COLO668 (cell line): ENCODE results near the gene MAMDC2.

ENCODE experiments used
- DNase-seq: peaks from one replicate; lab custom pipeline; 2025; ENCODE audit not compliant: unreplicated experiment; lab: John Stamatoyannopoulos, UW

MAMDC2 gene

DNA sequence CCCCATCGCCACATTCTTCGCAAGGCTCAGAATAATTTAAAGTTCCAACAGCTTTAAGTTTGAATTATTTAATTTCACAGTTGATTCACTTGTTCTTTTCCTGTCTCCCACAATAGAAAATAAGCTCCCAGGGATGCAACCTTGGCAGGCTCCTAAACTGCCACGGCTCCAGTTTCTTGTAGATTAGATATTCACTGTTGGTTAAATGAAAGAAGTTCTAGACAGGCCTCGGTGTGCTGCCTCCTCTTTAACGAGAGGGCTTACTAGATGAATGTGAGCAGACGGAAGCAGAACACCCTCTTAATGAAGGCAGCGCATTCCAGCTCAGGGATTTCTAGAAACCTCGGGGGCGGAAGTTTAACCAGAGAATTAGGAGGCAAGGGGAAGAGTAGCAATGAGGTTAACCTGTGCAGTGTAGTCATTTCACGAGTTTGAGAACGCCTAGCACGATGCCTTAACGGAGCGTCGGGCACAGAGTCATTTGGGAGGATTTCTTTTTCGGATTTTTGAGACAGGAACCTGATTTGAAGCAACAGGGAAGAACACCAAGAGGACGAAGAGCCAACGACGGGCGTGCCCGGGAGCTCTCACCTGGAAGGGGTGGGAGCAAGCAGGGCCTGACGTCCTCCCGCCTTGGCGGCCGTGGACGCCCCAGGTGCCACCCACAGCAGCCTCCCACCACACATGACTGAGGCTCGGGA, 214.5 kb downstream of the MAMDC2 start:
- DNase-seq = peak; percentile 80

DNA sequence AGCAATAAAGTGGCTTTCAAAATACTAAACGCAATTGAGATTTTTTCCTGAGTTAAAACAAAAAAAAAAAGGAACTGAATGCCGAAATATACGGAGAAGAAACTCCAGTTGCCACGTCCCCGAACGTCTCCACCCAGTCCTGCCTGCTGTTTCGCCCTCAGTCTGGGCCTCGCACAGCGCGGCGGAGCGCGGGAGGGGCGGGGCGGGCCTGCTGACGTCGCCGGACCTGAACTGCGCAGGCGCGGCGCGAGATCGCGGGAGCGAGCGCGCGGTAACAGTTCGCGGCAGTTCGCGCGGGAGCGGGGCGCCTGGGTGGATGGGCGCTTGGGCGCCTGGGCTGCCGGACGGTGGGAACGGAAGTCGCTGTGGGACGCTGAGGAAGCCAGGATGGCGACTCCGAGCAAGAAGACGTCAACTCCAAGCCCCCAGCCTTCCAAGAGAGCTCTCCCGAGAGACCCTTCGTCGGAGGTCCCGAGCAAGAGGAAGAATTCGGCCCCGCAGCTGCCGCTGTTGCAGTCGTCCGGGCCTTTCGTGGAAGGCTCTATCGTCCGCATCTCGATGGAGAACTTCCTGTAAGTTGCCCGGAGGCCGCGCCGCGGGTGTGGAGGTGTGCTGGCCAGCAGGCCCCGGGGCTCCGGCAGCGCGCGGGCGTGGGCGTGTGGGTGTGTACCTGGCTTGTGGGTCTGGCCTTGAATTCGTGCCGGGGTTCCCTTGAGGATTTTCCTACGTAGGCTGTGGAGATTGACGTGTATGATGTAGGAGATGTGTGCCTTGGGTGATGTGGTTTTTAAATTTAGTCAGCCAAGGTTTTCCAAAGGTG, 215.3 kb downstream of the MAMDC2 start, which contains the start of gene SMC5:
SMC5 (plus strand) TSS at position 287 of the 820 bp plus-strand sequence; CDS start at position 388, 101 bp downstream.
- DNase-seq = peak; percentile 95

DNA sequence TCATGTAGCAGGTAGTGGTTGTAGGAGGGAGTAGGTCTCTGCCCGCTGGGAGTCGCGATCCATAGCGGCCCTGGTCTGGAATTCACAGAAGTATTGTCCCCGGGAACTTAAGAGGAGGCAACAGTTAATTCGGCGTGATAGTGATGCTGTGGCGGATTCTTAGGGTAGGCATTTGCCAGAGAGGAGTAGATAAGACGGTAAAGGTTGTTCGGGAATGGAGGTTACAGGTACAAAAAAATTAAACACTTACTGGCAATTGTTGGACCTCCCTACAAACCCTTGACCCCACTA, 215.8 kb downstream of the MAMDC2 start:
- no peak for DNase-seq

DNA sequence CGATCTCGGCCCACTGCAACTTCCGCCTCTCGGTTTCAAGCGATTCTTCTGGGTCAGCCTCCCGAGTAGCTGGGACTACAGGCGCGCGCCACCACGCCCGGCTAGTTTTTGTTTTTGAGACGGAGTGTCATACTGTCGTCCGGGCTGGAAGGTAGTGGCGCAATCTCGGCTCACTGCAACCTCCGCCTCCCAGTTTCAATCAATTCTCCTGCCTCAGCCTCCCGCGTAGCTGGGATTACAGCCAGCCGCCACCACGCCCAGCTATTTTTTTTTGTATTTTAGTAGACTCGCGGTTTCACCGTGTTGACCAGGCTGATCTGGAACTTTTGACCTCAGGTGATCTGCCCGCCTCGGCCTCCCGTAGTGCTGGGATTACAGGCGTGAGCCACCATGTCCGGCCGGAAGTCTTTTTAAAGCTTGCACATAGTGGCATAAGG, 216.4 kb downstream of the MAMDC2 start:
- no peak for DNase-seq

DNA sequence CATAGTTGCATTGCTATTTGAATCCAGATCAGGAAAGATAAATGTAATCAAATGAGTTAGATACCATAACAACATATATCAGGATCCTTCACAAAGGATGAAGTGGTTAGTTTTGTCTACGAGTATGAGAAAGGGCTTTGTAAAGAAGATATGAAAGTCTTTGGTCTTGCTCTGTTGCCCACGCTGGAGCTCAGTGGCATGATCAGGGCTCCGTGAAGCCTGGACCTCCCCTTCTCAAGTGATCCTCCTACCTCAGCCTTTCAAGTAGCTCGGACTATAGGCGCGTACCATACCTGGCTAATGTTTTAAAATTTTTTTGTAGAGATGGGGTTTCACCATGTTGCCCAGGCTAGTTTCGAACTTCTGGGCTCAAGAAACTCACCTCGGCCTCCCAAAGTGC, 217.0 kb downstream of the MAMDC2 start:
- no peak for DNase-seq

DNA sequence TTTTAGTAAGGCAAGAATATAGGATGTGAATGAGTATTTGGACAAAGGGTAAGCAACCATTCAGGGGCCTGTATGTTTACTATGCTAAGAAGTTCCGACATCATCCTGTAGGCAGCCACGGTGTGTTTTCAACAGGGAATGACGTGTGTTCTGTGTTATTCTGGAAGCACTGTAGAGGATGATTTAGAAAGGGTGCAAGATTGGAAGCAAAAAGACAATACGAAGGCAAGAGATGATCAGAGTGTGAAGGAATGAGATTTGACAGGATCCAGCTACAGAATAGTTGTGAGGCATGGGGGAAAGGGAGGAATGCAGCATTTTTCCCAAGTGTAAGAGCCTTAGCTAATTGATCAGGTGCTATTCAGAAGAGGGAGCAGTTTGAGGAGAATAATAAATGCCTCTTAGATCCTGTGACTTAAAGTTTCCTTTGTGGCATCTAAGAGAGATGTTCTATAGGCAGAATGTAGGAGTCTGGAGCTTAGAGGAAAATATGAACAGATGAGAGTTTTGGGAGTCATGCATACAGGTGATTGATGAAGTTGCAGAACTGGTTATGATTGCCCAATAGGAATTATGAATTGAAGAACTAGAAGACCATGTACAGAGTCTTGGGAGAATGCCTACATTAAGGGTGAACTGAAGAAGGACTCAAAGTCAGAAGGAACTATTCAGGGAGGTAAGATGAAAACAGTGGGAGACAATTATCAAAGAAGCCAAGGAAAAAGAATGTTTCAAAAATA, 217.7 kb downstream of the MAMDC2 start:
- no peak for DNase-seq

DNA sequence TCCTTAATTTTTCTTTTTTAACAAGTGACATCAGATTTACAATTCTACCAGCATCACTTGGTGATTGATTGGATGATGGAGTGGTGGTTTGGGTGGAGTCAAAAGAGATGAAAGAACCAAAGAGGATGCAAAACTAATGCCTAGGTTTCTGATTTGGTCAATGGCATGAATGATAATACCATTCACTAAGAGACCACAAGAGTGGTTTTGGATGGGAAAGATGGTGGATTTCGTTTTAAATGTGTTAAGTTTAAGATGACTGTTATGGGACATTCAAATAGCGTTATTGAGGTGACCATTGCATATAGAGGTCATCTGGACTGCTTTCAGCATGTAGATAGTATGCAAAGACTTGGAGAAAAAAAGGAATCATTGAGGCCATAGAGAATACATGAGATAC, 218.7 kb downstream of the MAMDC2 start:
- DNase-seq = no peak

DNA sequence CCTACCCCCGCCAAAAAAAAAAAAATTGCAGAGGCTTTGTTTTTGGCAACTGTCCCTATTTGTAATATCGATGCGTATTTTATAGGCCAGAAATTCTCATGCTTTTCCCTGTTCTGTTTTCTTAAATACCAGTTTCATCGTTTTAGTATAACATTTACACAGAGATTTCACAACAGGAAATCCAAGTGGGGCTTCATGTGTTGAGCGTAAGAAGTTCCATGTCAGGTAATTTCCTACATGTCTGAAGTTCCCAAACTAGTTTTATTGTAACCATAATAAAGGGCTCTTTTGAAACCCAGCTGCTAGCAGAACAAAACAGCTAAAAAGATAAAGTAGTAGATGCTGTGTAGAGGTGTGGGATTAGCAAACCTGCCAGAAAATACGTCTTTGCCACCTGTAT, 219.3 kb downstream of the MAMDC2 start:
- no peak for DNase-seq

DNA sequence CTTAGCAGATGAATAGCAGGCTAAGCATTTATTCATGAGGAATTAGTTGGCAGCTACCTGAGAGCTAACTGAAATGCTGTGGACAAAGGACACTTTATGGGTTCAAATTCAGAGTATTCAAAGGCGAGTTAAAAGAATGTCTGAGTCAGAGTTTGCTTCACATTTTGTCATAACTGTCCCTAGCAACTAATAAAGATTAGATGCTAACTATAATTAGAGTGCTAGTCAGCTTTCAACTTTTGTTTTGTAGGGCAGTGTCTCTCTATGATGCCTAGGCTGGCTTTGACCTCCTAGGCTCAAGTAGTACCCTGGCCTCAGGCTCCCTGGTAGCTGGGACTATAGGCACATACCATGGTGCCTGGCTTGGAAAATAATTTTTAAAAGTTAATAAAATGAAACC, 219.8 kb downstream of the MAMDC2 start:
- no peak for DNase-seq
